HG02588 (cell line): ENCODE data around the gene ADSS1.

Source experiments
- ATAC-seq: cut with Tn5 transposase; IDR thresholded peaks from one replicate; pipeline ENCODE4 v1.9.1; 2021; ENCODE audit warnings: mild to moderate bottlenecking, moderate library complexity; ENCODE audit not compliant: unreplicated experiment

Gene ADSS1

GRCh38 chr14:104731320-104732294, 7.6 kb downstream of the ADSS1 start:
- ATAC-seq = no peak

GRCh38 chr14:104732355-104732804, 8.4 kb downstream of the ADSS1 start:
- ATAC-seq = no peak

DNA sequence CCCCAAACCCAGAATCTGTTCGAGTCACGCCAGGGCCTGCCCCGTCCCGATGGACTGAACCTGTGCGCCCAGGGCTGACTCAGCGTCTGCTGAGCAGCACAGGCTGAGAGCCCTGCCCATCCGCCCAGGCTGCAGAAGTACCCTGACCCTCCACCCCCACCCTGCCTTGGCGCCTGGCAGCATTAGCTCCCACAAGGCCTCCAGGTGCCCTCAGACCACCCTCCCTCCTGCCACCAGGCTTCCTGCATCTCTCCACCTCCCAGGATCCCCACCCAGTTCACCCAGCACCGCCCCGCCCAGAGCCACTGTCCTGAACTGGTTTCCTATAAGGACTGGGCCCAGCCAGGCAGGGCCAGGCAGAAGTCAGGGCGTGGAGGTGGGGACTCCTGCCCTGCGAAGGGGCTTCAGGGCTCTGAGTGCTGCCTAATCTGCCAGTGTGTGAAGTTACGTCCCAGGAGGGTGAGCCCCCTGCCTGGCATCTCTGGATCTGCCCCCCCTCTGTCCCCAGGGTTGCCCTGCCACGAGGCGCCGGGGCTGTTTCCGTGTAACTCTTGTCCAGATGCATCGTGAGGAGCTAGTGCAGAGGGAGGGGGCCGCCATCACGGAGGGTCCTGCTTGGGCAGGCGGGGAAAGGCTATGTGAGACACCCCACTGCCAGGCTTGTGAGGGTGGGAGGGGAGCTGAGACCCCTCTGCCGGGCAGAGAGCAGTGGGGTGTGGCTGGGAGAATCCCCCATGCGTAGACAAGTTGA, 9.1 kb downstream of the ADSS1 start:
- ATAC-seq = no peak

- no peak for ATAC-seq
Measured at GRCh38 chr14:104734051-104734587, 10.1 kb downstream of the ADSS1 start.

DNA sequence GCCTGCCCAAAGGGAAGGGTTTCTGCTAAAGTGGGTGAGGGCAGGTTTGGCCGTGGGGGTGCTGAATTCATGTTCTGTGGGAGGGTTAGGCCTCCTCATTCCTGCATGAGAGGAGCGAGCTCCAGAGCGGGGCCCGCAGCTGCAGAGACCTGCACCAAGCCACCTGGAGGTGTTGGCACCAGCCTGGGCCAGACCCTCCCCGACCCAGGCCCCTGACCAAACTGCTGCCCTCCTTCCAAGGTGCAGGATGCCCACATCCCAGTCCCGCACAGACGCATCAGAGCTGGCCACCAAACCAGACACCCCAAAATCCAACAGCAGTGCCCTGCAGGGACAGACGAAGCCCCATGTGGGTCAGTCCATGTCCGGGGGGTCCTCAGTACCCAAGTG, 10.6 kb downstream of the ADSS1 start:
- no peak for ATAC-seq

- ATAC-seq = no peak
Measured at GRCh38 chr14:104734991-104735779, 11.2 kb downstream of the ADSS1 start.

GRCh38 chr14:104735830-104736642, 12.0 kb downstream of the ADSS1 start:
- ATAC-seq = no peak

GRCh38 chr14:104738375-104739019, 14.5 kb downstream of the ADSS1 start:
- ATAC-seq = no peak

DNA sequence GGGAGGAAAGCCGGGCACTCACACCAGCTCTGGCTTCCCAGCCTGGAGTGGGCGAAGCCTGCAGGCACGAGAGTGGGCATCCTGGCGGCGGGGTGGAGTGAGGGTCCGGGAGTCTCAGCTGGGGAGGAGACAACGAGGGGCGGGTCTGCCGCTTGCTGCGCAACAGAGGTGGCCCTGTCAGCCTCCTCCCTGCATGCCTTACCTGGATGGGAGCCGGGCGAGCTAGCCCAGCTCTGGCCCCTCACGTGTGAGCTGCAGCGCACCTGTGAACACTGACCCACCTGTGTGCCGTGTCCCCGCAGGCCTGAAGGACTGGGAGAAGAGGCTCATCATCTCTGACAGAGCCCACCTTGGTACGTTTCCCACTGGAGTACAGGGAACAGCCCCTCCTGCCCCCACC, 15.0 kb downstream of the ADSS1 start:
- ATAC-seq = no peak

GRCh38 chr14:104739546-104740516, 15.8 kb downstream of the ADSS1 start:
- ATAC-seq = no peak

- no peak for ATAC-seq
Measured at GRCh38 chr14:104741108-104741802, 17.2 kb downstream of the ADSS1 start.

GRCh38 chr14:104741803-104742251, 17.8 kb downstream of the ADSS1 start:
- no peak for ATAC-seq

GRCh38 chr14:104742586-104743455, 18.8 kb downstream of the ADSS1 start:
- ATAC-seq = no peak

DNA sequence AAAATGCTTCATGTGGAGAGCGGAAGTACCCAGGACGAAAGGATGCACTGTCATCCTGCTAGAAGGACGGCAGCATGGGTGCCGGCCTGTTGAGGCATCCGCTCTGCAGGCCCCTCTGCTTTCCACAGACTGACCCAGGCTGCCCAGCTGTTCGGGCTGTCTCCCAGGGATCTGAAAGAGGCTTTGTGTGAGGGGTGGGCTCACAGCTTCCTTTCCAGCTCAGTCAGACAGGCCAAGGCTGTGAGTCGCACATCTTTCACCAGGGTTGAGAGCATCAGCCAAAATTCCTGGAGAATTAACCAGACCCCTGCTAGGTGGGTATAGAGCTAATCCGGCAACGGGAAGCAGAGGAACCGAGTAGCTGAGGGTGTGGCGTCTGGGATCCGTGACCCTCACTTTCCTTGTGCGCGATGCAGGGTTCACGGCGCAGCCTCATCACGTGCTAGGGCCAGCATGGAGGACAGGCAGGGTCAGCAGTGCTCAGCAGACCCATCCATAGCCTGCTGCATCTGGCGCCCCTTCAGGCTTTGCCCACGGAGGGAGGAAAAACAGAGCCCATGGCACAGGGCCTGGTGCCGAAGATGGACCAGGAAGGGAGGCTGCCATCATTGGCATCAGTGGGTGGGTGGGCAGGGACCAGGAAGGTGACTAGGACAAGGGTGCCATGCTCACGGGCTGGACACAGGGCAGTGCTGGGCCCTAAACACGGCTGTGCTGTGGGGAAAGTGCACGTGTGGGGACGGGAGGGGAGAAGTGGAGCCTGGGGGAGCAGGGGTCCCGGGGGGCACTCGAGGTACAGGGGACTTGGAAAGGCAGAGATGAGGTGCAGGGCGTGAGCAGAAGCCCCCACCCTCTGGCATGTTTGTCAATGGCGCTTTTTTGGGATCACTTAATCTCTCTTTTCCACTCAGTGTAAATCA, 19.7 kb downstream of the ADSS1 start:
- no peak for ATAC-seq

DNA sequence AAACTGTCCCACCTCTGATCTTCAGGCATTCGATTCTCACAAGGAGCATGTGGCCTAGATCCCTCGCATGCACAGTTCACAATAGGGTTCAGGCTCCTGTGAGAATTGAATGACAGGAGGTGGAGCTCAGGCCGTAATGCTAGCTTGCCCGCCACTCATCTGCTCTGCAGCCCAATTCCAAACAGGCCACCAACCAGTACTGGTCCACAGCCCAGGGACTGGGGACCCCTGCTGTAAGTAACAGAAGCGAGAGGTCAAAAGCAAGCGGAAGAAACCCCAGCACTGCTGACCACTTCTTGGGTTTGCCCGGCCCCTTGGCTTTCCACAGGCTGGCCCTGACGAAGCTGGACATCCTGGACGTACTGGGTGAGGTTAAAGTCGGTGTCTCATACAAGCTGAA, 20.5 kb downstream of the ADSS1 start:
- ATAC-seq = no peak

DNA sequence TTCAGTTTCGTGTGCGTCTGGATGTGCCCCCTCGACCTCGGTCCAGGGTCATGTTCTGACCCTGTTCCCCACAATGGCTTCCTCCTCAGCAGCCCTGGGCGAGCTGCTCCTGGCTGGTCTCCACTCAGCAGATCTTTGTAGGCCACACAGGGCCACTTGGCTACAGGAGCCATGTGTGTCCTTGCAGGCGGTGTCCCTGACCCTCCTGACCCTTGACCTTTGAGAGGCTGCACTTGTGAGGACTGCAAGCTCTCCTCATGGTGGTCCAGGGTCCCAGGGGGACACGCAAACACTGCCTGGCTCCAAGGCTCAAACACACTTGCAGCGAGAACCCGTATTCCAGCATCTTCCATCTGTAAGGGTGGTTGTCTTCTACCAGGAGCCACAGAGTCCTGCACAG, 21.4 kb downstream of the ADSS1 start:
- no peak for ATAC-seq
